Measurements from ENCODE around the gene MPP2.

MPP2 gene

DNA sequence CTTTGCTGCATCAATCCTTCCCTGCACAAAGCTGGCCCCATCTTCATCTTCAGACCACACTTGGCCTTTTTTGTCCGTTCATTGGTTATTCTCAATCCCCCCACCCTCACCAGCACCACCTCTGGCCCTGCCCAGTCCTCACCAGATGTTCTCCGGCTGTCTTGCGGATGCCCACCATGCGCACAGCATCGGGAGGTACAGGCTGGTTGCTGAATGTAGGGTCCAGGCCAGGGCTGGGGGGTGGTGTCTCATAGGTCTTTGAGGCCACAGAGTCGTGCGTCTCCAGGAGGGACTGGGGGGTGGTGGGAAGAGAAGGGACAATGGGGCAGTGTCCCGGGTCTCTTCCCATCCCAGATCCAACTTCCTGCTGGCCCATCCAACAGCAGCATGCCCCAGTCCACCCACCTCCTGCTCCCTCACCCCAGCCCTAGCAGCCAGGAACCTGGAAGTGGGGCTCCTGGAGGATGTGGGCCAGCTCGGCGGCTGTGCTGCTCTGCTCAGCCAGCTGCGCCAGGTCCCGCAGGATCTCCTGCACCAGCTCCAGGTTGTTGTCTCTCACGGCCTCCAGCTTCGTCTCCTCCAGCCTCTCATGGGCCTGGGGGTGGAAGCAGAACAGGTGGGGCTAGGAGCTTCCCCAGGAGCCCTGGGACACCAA, 24.4 kb downstream of the MPP2 start:
- Mint-ChIP-seq H3K4me1 (peaks cover 19% of the 10 kb centered on the region), H3K36me3 (ENCODE audit: low read depth) (no peaks in the 10 kb centered on the region), H3K9me3 (no peaks in the 10 kb centered on the region), H3K4me3 (no peak overlapping the region), H3K27me3 (ENCODE audit: low read depth, poor library complexity) (no peaks in the 10 kb centered on the region), H3K27ac (no peak overlapping the region)
- DNase-seq: no peak
- no peak for TF ChIP-seq CTCF (IDR thresholded peaks at IDR 0.05)

DNA sequence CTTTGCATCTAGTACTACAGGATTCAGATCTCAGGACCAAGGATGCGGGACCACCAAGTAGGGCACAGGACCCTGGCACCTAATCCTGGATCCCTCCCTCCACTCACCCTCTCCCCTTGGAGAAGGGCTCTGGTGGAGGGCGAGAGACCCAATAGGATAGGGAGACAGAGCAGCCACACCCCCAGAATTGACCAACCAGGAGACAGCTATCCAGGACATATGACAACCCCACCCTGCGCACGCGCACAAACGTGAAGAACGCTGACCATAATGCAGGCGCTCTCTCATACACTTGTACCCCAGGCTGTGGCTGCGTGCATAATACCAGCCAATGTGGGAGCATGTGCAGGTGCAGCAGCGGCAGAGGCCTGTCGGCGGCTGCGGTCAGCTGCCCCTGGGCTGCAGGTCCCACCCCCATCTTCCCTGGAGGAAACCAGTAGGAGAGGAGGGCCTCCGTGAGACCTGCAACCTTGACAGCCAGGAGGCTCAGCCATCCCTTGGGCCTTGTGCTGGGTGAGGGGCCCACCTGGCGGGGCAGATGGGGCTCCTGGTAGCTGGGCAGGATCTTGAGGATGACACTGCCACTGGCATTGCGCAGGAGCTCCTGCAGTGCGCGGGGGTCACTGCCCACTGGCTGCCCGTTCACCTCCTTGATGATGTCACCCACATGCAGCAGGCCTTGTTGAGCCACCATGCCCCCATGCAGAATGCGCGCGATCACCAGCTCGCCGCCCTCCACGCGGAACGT, 25.4 kb downstream of the MPP2 start:
- Mint-ChIP-seq H3K27me3 (ENCODE audit: low read depth, poor library complexity) (no peaks in the 10 kb centered on the region), H3K27ac (no peak overlapping the region), H3K36me3 (ENCODE audit: low read depth) (no peaks in the 10 kb centered on the region), H3K4me3 (no peak overlapping the region), H3K9me3 (no peaks in the 10 kb centered on the region), H3K4me1 (peaks cover 19% of the 10 kb centered on the region)
- DNase-seq: no peak
- TF ChIP-seq CTCF (IDR thresholded peaks at IDR 0.05): no peak

DNA sequence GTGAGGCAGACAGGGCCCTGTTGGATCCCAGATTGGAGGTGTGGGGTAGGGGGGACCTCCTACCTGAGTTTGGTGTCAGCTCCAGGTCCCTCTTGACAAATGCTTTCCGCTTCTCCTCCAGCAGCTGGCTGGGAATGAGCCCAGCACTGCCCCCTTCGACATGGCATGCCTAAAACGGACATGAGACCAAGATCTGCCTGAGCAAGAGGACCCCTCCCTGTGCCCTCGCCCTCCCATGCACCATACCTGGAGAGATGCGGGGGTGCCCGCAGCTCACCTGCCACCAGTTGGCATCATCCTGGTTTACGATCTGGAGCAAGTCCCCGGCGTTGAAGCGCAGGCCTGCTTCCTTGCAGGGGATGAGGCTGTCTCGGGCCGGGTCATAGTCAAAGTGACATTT, 26.2 kb downstream of the MPP2 start:
- Mint-ChIP-seq H3K36me3 (ENCODE audit: low read depth) (no peaks in the 10 kb centered on the region), H3K9me3 (no peaks in the 10 kb centered on the region), H3K4me1 (peaks cover 19% of the 10 kb centered on the region), H3K4me3 (no peak overlapping the region), H3K27ac (peak overlapping the region; percentile 32), H3K27me3 (ENCODE audit: low read depth, poor library complexity) (no peaks in the 10 kb centered on the region)
- no peak for TF ChIP-seq CTCF (IDR thresholded peaks at IDR 0.05)
- no peak for DNase-seq

DNA sequence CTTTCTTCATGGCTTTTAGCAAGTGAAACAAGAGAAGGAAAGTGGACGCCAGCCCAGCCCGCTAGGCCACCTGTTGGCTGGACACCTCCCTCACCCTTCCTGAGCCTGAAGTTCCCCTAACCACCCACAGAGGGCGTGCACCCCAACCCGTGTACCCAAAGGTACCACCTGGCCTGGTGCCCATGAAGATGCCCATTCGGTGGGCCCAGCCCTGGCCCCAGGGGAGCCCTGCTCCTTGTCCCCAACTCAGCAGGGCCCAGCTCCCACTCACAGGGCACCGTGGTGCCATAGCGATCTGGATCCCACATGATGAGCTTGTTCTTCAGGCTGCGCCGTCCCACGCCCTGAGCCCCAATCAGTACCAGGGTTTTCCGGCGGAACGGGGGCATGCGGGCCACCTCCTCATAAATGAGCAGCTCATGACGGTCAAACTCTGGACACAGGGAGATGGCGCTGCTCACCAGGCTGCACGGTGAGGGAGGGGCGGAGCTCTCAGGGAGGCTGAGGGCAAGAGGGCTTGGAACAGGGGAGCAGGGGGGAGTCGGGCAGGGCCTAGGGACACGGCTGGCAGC, 26.8 kb downstream of the MPP2 start:
- H3K27ac Mint-ChIP-seq: no peak overlapping the region
- peaks cover 19% of the 10 kb centered on the region for H3K4me1 Mint-ChIP-seq
- H3K4me3 Mint-ChIP-seq: no peak overlapping the region
- peak; percentile 90 for TF ChIP-seq CTCF (IDR thresholded peaks at IDR 0.05)
- H3K9me3 Mint-ChIP-seq: no peaks in the 10 kb centered on the region
- no peaks in the 10 kb centered on the region for H3K36me3 Mint-ChIP-seq (ENCODE audit: low read depth)
- DNase-seq: peak; percentile 69
- H3K27me3 Mint-ChIP-seq (ENCODE audit: low read depth, poor library complexity): no peaks in the 10 kb centered on the region

- Mint-ChIP-seq H3K9me3 (no peaks in the 10 kb centered on the region), H3K27me3 (ENCODE audit: low read depth, poor library complexity) (no peaks in the 10 kb centered on the region), H3K27ac (no peak overlapping the region), H3K4me1 (peaks cover 19% of the 10 kb centered on the region), H3K4me3 (no peak overlapping the region), H3K36me3 (ENCODE audit: low read depth) (no peaks in the 10 kb centered on the region)
- TF ChIP-seq CTCF (IDR thresholded peaks at IDR 0.05): no peak
- DNase-seq: no peak
Measured at GRCh38 chr17:43879723-43880419, 27.5 kb downstream of the MPP2 start.

All from nephron progenitor cell (in vitro differentiated cells).